GM03348 (cell line): Measurements from ENCODE around the gene ST3GAL3.
"Not testable (repeated sequence)": the region's sequence is repeated elsewhere in the genome, so short reads cannot be mapped to it uniquely, and the experiment has no call there.

Source experiments
- DNase-seq: peaks from one replicate; pipeline ENCODE4 v3.0.0; 2012; ENCODE audit warnings: low spot score

Gene ST3GAL3

GRCh38 chr1:43757343-43758053 lies 50.2 kb downstream of the ST3GAL3 start:
- no peak for DNase-seq

- no peak for DNase-seq
These were observed 53.5 kb downstream of the ST3GAL3 start for GRCh38 chr1:43760745-43761317.

GRCh38 chr1:43763497-43763973 lies 56.2 kb downstream of the ST3GAL3 start:
- DNase-seq = peak; percentile 87

- DNase-seq = no peak
These were observed 57.2 kb downstream of the ST3GAL3 start for GRCh38 chr1:43764581-43764980.

- DNase-seq = no peak
These were observed 58.9 kb downstream of the ST3GAL3 start for GRCh38 chr1:43766086-43766784.

GRCh38 chr1:43766818-43767525 lies 59.6 kb downstream of the ST3GAL3 start:
- no peak for DNase-seq

- no peak for DNase-seq
These were observed 60.8 kb downstream of the ST3GAL3 start for GRCh38 chr1:43768168-43768567.

GRCh38 chr1:43769350-43769908 lies 62.1 kb downstream of the ST3GAL3 start:
- DNase-seq = no peak

- DNase-seq = no peak
These were observed 62.8 kb downstream of the ST3GAL3 start for GRCh38 chr1:43770111-43770510.

- DNase-seq = no peak
These were observed 65.6 kb downstream of the ST3GAL3 start for GRCh38 chr1:43772978-43773377.

GRCh38 chr1:43773821-43774220 lies 66.5 kb downstream of the ST3GAL3 start:
- no peak for DNase-seq

GRCh38 chr1:43774359-43774758 lies 67.0 kb downstream of the ST3GAL3 start:
- DNase-seq = peak; percentile 81

GRCh38 chr1:43776043-43776761 lies 68.9 kb downstream of the ST3GAL3 start:
- DNase-seq = no peak

GRCh38 chr1:43777916-43778315 lies 70.6 kb downstream of the ST3GAL3 start:
- not testable (repeated sequence) for DNase-seq

- DNase-seq = no peak
These were observed 71.9 kb downstream of the ST3GAL3 start for GRCh38 chr1:43779266-43779665.

GRCh38 chr1:43779805-43780403 lies 72.6 kb downstream of the ST3GAL3 start:
- DNase-seq = no peak

- no peak for DNase-seq
These were observed 74.2 kb downstream of the ST3GAL3 start for GRCh38 chr1:43781574-43781973.

- no peak for DNase-seq
These were observed 75.8 kb downstream of the ST3GAL3 start for GRCh38 chr1:43783096-43783670.

GRCh38 chr1:43783671-43784205 lies 76.4 kb downstream of the ST3GAL3 start:
- no peak for DNase-seq

- DNase-seq = no peak
These were observed 79.0 kb downstream of the ST3GAL3 start for GRCh38 chr1:43786201-43786958.
